COR-L47 (cell line): ENCODE results near the gene TAF1.
A peak's percentile ranks its signal among the peaks of the same experiment; 100 is the strongest.
"Not testable (repeated sequence)": the region's sequence is repeated elsewhere in the genome, so short reads cannot be mapped to it uniquely, and the experiment has no call there.

ENCODE experiments used
- DNase-seq: peaks from one replicate; lab custom pipeline; 2025; lab: John Stamatoyannopoulos, UW

TAF1 gene, protein sequence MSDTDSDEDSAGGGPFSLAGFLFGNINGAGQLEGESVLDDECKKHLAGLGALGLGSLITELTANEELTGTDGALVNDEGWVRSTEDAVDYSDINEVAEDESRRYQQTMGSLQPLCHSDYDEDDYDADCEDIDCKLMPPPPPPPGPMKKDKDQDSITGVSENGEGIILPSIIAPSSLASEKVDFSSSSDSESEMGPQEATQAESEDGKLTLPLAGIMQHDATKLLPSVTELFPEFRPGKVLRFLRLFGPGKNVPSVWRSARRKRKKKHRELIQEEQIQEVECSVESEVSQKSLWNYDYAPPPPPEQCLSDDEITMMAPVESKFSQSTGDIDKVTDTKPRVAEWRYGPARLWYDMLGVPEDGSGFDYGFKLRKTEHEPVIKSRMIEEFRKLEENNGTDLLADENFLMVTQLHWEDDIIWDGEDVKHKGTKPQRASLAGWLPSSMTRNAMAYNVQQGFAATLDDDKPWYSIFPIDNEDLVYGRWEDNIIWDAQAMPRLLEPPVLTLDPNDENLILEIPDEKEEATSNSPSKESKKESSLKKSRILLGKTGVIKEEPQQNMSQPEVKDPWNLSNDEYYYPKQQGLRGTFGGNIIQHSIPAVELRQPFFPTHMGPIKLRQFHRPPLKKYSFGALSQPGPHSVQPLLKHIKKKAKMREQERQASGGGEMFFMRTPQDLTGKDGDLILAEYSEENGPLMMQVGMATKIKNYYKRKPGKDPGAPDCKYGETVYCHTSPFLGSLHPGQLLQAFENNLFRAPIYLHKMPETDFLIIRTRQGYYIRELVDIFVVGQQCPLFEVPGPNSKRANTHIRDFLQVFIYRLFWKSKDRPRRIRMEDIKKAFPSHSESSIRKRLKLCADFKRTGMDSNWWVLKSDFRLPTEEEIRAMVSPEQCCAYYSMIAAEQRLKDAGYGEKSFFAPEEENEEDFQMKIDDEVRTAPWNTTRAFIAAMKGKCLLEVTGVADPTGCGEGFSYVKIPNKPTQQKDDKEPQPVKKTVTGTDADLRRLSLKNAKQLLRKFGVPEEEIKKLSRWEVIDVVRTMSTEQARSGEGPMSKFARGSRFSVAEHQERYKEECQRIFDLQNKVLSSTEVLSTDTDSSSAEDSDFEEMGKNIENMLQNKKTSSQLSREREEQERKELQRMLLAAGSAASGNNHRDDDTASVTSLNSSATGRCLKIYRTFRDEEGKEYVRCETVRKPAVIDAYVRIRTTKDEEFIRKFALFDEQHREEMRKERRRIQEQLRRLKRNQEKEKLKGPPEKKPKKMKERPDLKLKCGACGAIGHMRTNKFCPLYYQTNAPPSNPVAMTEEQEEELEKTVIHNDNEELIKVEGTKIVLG (N-terminal part only)

DNA sequence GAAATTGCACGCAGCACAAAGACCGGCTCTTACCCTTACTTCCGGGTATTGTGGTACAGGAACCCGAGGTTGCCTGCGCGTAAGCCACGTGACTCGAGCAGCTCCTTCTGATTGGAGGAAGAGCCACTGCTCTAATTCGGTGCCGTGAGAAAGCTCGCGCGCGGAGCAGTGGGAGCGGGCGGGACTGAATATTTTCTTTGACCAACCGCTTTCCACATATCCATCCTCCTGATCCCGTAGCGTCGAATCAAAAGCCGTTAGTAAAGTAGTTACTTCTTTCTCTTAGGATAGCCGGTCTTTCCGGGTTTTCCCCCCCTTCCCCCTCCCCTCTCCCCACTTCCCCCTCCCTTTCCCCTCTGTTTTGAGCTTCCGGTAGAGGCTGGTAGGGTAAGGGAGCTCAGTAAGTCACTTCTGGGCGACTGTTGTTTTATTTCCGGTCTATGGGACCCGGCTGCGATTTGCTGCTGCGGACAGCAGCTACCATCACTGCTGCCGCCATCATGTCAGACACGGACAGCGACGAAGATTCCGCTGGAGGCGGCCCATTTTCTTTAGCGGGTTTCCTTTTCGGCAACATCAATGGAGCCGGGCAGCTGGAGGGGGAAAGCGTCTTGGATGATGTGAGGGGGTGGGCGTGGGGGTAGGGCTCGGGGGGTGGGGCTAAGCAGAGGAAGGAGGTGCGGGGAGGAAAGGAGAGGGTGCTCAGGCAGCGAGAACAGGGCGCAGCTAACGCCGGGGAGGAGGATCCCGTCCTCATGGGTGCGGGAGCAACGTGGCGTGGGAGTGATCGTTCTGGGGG is at the start of gene TAF1:
Gene TAF1, plus strand, starts transcription at position 483 of the 799 bp plus-strand sequence. Its CDS starts 18 bp downstream, at position 501.
- DNase-seq = peak; percentile 95

DNA sequence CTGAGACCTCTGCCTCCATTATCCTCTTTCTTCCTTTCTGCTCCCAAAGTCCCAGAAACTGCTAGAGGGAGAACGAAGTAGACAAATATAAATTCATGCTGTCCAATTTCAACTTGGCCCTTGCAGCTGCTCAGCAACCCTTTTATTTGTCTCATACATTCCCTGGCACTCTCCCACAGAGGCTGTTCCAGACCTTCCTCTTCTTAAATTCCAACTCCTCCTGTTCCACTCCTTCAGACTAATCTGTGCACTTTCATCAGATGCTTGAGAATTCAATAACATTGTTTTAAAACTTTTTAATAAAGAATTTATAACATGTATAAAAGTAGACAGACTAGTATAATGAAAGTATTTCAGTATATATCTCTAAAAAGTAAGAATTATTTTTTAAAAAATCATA is 49.2 kb upstream of the TAF1 start:
- DNase-seq = not testable (repeated sequence)

DNA sequence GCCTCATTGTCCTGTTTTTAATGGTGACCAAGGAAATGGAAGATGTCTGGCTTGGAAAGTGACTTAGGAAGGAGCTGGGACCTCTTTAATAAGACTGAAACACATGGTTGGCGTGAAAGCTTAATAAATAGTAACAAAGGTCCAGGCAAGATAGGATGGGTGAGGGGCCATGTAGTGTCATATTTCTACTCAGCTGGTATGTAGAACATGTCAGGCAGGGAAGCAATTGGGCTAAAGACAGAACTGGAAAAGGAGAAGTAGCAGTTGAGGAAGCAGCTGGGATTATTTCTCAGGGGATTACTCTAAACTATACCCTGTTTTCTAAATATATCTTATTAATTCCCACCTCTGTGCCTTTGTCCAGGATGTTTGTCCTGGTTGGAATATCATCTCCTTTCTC is 46.0 kb upstream of the TAF1 start:
- no peak for DNase-seq

DNA sequence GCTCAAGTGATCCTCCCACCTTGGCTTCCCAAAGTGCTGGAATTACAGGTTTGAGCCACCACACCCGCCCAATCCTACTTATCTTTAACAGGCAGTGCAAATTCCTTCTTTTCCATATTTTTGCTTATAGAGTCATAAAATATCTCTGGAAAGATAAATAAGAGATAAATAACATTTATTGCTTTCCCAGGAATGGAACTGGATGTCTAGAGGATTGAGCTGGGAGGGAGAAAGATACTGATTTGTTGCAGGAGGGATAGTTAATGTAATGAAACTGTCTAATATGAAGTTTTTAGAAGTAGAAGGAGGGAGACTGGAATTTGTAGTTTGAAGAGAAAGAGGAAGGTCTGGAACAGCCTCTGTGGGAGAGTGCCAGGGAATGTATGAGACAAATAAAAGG is 44.4 kb upstream of the TAF1 start:
- no peak for DNase-seq

DNA sequence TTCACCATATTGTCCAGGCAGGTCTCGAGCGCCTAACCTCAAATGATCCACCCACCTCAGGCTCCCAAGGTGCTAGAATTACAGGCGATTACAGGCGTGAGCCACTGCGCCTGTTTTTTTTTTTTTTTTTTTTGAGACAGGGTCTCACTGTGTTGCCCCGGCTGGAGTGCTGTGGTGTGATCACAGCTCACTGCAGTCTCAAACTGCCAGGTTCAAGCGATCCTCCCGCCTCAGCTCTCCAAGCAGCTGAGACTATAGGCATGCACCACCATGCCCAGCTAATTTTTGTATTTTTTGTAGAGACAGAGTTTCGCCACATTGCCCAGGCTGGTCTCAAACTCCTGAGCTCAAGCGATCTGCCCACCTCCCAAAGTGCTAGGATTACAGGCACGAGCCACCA is 41.7 kb upstream of the TAF1 start:
- not testable (repeated sequence) for DNase-seq

DNA sequence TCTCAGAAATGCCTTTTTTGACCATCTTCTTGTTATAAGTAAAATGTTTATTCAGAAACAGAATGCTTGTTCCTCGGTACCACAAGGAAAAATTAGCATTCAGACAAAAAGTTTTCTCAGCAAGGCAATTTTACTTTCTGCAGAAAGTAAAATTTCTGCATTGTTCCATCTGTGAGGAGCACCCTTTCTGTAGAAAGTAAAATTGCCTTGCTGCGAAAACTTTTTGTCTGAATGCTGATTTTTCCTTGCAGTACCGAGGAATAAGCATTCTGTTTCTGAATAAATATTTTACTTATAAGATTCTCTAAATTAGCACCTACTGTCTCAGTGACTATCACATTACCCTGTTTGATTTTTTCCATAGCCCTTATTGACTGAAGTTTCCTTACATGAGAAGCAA is 39.8 kb upstream of the TAF1 start:
- DNase-seq = no peak

DNA sequence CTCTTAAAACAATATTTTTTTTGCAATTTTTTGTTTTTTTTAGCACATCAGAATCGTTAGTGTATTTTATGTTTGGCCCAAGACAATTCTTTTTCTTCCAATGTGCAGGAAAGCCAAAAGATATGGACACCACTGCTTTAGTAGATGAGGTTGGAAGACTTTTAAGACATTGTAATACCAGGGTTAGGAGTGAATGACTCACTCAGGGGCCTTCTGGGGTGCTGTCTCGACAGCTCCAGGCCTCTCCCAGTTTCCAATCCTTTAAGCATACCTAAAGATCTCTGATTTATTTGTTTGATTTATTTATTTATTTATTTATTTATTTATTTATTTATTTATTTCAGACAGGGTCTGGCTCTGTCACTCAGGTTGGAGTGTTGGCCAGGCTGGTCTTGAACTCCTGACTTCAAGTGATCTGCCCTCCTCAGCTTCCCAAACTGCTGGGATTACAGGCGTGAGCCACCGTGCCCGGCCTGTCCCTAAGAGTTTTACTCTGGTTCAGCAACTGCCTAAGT is 16.9 kb upstream of the TAF1 start:
- not testable (repeated sequence) for DNase-seq

DNA sequence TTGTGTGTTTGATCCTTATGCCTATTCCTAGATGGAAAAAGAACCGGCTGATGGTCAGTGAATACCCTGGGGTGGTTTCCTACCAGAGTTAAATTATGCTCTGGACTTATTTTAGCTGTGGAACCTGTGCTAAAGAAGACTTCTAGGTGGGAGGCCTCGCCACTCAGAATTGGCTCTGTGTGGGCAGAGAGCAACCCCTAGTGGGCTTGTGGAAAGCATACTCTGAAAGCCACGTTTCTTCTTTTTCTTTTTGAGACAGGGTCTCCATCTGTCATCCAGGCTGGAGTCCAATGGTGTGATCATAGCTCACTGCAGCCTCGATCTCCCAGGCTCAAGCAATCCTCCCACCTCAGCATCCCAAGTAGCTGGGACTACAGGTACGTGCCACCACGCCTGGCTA is 16.3 kb upstream of the TAF1 start:
- DNase-seq = not testable (repeated sequence)

DNA sequence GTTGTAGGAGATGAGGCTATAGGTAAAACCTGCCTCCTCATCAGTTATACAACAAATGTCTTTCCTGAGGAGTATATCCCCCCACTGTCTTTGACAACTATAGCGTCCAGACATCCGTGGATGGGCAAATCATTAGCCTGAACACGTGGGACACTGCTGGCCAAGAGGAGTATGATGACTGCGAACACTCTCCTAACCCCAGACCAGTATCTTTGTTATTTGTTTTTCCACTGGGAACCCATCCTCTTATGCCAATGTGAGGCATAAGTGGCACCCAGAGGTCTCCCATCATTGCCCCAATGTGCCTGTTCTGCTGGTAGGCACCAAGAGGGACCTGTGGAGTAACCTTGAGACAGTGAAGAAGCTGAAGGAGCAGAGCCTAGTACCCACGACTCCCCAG is 13.7 kb upstream of the TAF1 start:
- not testable (repeated sequence) for DNase-seq

DNA sequence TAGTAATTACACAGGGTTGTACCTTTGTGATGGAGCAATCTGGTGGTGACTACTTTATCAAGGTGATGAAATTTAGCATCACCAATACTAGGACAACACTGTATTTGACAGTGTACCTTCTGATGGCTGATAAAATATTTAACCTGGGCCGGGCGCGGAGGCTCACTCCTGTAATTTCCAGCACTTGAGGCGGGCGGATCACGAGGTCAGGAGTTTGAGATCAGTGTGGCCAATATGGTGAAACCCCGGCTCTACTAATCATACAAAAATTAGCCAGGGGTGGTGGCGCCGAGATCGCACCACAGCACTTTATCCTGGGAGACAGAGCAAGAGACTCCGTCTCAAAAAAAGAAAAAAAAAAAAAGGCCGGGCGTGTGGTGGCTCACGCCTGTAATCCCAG is 1.9 kb upstream of the TAF1 start:
- no peak for DNase-seq

DNA sequence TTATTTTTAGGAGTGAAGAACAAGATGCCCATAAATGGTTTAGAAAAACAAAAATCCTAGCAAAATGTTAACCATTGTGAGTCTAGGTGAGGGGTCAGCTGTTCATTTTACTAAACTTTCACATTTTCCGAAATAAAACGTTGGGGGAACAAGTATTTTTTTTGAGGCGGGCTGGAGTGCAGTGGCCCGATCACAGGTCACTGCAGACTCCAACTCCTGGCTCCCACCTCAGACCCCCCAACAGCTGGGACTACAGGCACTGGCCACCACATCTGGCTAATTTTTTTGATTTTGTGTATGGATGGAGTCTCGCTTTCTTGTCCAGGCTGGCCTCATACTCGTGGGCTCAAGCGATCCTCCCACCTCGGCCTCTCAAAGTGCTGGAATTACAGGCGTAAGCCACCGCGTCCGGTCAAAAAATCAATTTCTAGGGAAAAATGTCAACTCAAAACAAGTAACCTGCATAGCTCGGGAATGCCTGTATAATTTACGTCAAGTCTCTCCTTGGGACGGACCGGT is 742 bp upstream of the TAF1 start:
- no peak for DNase-seq

DNA sequence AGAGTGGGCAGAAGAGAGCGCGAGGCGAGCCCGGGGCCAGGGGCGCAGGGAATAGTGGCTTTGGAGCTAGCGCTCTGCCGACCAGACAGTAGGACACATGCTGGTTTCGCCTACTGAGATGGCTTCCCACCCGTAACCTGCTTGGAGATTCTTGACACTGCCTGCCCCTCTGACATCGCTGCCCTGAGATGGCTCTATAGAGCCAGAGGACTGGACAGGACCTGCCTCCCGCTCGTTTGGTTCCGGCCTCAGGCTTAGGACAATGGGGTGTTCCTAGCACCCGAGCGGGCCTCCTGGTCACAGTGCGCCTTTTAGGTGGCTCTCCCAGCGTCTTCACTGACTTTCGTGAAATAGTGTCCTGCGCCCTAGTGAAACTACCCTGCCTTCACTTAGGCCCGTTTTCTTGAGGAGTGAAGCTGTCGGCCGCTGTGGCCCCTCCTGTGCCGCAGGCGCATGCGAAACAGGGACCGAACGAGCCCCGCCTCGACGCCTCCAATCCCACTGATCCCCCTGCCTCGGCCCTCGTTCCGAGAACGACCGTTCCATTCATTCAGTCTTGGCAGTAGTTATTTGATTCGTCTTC is 608 bp downstream of the TAF1 start:
- DNase-seq = no peak

DNA sequence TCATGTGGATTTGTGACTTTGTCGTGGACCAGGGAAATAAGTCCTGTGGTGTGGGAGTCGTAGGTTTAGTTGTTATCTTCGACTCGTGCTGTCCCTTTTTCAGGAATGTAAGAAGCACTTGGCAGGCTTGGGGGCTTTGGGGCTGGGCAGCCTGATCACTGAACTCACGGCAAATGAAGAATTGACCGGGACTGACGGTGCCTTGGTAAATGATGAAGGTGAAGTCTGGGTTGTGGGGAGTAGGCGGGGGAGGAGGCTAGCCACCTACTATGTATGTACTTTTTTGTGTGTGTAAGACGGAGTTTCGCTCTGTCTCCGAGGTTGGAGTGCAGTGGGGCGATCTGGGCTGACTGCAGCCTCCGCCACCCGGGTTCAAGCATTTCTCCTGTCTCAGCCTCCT is 1.2 kb downstream of the TAF1 start:
- DNase-seq = no peak

DNA sequence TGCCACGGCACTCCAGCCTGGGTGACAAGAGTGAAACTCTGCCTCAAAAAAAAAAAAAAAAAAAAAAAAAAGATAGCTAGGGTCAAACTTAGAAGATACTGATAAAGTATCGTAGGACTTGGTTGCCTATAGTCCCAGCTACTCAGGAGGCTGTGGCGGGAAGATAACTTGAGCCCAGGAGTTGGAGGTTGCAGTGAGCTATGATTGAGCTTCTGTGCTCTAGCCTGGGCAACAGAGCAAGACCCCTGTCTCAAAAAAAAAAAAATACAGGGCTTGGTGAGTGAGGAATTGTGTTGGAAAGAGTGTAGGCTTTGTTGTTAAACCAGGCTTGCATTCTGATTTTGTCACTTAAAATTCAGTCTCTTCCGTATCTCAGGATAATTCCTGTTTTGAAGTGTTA is 6.2 kb downstream of the TAF1 start:
- DNase-seq = no peak

DNA sequence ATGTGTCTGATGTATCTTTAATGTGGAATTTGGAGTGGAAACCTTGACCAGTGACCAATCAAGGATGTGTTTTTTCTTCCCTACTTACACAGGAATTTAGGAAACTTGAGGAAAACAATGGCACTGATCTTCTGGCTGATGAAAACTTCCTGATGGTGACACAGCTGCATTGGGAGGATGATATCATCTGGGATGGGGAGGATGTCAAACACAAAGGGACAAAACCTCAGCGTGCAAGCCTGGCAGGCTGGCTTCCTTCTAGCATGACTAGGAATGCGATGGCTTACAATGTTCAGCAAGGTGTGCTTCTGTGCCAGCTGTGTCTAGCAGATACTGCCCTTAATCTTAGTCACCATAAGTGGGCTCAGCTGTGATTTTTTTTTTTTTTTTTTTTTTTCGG is 12.6 kb downstream of the TAF1 start:
- no peak for DNase-seq

DNA sequence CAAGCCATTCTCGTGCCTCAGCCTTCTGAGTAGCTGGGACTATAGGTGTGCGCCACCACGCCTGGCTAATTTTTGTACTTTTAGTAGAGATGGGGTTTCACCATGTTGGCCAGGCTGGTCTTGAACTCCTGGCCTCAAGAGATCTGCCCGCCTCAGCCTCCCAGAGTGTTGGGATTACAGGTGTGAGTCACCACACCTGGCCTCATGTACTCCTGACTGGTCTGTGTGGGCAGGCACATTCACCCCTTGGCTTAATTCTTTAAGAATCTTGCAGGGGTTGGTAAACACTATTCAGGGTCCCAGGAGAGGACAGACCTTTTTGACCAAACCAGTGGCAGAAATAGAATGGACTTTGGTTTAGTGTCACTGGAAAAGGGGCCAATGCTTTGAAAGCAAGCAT is 25.6 kb downstream of the TAF1 start:
- not testable (repeated sequence) for DNase-seq

DNA sequence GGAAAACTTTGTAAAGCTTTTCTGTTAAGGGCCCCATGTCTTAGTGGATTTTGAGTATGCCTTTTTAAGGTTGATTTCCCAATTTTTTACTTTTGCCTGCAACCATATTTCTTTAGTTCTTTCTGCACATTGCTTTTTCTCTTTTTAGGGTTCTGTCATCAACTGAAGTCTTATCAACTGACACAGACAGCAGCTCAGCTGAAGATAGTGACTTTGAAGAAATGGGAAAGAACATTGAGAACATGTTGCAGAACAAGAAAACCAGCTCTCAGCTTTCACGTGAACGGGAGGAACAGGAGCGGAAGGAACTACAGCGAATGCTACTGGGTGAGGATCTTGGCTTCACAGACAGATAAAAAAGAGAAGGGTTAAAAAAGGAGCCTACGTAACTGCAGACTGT is 27.8 kb downstream of the TAF1 start:
- DNase-seq = no peak

DNA sequence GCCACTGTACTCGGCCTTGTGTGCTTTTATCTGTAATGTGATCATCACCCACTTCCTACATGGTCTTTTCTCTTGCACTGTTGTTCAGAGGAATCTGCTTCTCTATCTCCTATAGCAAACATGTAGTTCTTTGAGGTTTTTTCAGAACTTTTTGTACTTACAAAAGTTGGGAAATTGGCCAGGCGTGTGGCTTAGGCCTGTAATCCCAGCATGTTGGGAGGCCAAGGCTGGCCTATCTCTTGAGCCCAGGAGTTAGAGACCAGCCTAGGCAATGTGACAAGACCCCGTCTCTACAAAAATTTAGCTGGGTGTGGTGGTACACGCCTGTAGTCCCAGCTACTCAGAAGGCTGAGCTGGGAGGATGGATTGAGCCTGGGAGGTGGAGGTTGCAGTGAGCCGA is 30.4 kb downstream of the TAF1 start:
- no peak for DNase-seq

DNA sequence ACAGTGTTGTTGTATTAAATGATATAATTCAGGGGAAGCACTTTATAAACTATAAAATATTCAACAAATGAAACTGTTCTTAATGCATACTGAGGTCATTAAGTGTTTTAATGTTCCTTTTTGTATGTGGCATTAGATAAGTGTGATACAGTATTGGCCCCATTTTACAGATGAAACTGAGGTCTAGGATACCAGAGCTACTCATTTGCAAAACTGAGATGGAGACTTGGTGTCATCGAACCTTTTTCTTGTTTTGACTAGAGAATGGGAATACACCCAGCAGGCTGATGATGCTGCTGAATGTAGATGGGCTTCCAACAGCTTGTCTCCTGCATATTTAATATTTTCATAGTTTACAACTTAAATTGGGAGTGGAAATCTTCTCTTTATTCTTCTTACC is 34.6 kb downstream of the TAF1 start:
- no peak for DNase-seq

DNA sequence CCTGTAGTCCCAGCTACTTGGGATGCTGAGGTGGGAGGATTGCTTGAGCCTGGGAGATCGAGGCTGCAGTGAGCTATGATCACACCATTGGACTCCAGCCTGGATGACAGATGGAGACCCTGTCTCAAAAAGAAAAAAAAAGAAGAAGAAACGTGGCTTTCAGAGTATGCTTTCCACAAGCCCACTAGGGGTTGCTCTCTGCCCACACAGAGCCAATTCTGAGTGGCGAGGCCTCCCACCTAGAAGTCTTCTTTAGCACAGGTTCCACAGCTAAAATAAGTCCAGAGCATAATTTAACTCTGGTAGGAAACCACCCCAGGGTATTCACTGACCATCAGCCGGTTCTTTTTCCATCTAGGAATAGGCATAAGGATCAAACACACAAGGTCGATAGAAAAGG is 50.1 kb downstream of the TAF1 start:
- DNase-seq = not testable (repeated sequence)

DNA sequence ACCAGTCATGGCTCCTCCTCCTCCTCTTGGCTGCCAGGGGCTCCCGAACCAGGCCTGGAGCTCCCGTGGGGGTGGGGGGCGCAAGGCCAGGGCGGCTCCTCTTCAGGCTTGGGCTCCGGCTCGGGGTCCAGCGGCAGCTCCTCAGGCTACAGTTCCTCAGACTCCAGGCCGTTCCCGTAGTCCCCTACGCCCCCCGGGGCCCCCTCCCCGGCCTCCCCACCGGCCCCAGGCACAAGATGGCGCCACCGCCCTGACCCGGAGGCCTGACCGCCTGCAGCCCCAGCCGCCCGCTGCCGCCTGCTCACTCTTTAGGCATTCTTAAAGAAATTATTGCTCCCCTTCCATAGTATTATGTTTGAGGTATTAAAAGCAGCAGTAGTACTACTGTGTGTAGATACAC is 54.5 kb downstream of the TAF1 start:
- DNase-seq = no peak
